Heart right ventricle (tissue), 16 donors: ENCODE measurements around the gene BEST3. TPM values are rescaled to one million over a fixed set of nuclear protein-coding genes. Genes with fewer than 3 reads are reported as not detected.

Experiments used
- ATAC-seq, 8 donors: fragments of 200-7000 bp; cut with Tn5 transposase; one replicate each; pipeline ENCODE4 v1.9.1; 2020; ENCODE audit warnings: mild to moderate bottlenecking in 8 of 8, moderate library complexity in 8 of 8, moderate number of reproducible peaks in 1 of 8
- DNase-seq, 2 donors: peaks; one replicate each; pipeline ENCODE4 v3.0.0-alpha.2; 2020
- H3K27ac ChIP-seq, 10 donors: fragments of 200-600 bp; sonication (generic) in 2 of 10; one replicate each; pipeline versions ENCODE4 v1.5.0 to v1.8.0; 2020 to 2022; ENCODE audit warnings: mild to moderate bottlenecking in 3 of 10
- H3K27me3 ChIP-seq, 7 donors: fragments of 200-600 bp; one replicate each; pipeline ENCODE4 v1.8.0; 2021 to 2022; ENCODE audit warnings: mild to moderate bottlenecking in 2 of 7
- H3K36me3 ChIP-seq, 9 donors: fragments of 200-600 bp; sonication (generic) in 1 of 9; one replicate each; pipeline versions ENCODE4 v1.5.0 to v1.8.0; 2020 to 2022; ENCODE audit warnings: mild to moderate bottlenecking in 2 of 9
- H3K4me1 ChIP-seq, 9 donors: fragments of 200-600 bp; sonication (generic) in 1 of 9; one replicate each; pipeline versions ENCODE4 v1.5.0 to v1.8.0; 2020 to 2022; ENCODE audit warnings: mild to moderate bottlenecking in 4 of 9
- H3K4me3 ChIP-seq, 10 donors: fragments of 200-600 bp; sonication (generic) in 2 of 10; one replicate each; pipeline versions ENCODE4 v1.5.0 to v1.8.0; 2020 to 2022; ENCODE audit warnings: mild to moderate bottlenecking in 7 of 10, moderate library complexity in 2 of 10
- H3K9me3 ChIP-seq, 11 donors: fragments of 200-600 bp in 10 of 11; sonication (generic) in 2 of 11; one replicate each; pipeline versions ENCODE4 v1.5.0 to v1.8.0; 2013 to 2022; ENCODE audit warnings: mild to moderate bottlenecking in 2 of 11, control low read depth in 1 of 11, moderate library complexity in 1 of 11
- WGBS, 2 donors: extraction: QIAGEN DNeasy Blood & Tissue Kit; methylation state at CpG; one replicate each; pipeline ENCODE4 v1.1.7; 2013; ENCODE audit warnings: inconsistent platforms in 1 of 2; 5-methylcytosine and 5-hydroxymethylcytosine counted together
- intact Hi-C, 10 donors: fragments of 100-400 bp; cut with DNase I; formaldehyde crosslinking; loops; one replicate each; pipeline versions ENCODE4 v1.11.1 to v1.14.2; 2022
- polyA plus RNA-seq, 2 donors: library from polyadenylated mRNA; stranded (reverse); fragments of 200-250 nt; gene quantifications; one replicate each; pipeline ENCODE4 v1.2.3, GENCODE V29; 2013
- total RNA-seq, 10 donors: library from RNA; stranded (reverse); fragmentation: NEBNext Ultra II Directional in 3 of 10; extraction: Animal tissue kit (Norgen Biotek cat#: 25700) in 3 of 10; gene quantifications; one replicate each; pipeline versions ENCODE4 v1.2.1 to v1.2.4, GENCODE V29; 2021 to 2023
- TF ChIP-seq, protein P1 (sequence below), 9 donors: fragments of 200-600 bp; sonication (generic) in 2 of 9; IDR thresholded peaks; one replicate each; pipeline versions ENCODE4 v1.5.0 to v1.8.0; 2021 to 2022; ENCODE audit warnings: antibody characterized with exemption in 9 of 9, mild to moderate bottlenecking in 5 of 9, moderate library complexity in 1 of 9
- donor health status: Arrhythmogenic right ventricular cardiomyopathy.
- donor health status: ischemic (EF 13 %, LVEDD 7.1; RV severe dilation, severe dysfunction).
- donor health status: healthy with polysubstance abuse.
- donor health status: DM: no; HTN: yes; CAD: no.
- donor health status: DM: no; HTN: no; CAD: no.
- donor health status: ischemic (EF 25% LVEDD 6.9; RV normal size, moderate dysfunction).
- donor health status: ischemic (EF 25% LVEDD 5.7; RV mildly dilated, moderate dysfunction).
- donor health status: healthy.
- donor health status: DM: yes; HTN: yes; CAD: no.
- donor health status: Ischemic cardiomyopathy.
- donor health status: ischemic (EF 35%, LVEDD 5.7; RV mildly dilated, moderate dysfunction).
- donor health status: nonischemic (EF 11% LVEDD 7.7; RV severe dilation, severe dysfunction).
- donor health status: DM: yes; HTN: yes; CAD: no.
- donor health status: PGD.
- donor health status: ischemic (EF 29% LVEDD 5.4; RV normal size, mild dysfunction).
- donor health status: nonischemic (EF 23%, LVEDD 6.1; RV moderate dilation, normal function).

The BEST3 gene
- total and polyA plus RNA-seq, 12 donors: 0.07 to 0.64 (median 0.35) TPM; not detected in 3

DNA sequence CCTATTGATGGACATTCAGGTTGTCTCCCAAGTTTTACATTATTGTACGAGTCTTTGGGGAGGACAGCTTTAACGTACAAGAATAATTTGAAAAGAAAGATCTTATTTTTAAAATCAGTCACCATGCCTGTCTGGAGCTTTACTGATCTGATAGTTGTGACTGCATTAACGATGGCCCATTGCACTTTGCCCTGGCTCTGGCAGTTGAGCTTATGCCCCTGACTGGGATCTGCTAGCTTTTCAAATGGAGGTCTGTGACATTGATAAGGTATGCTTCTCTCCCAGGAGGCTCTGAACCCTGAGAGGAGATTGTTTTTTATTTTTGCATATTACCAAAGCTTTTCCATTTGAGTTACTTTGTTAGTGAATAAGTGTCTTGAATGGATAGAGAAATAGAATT, 21.6 kb upstream of the BEST3 start:
- ATAC-seq: no peak
- no peak for DNase-seq
- Histone ChIP-seq H3K9me3 (peaks cover 0 to 14% (median 0%) of the 10 kb centered on the region in 11 donors), H3K36me3 (no peaks in the 10 kb centered on the region), H3K27me3 (no peaks in the 10 kb centered on the region), H3K4me1 (peaks cover 0 to 6% (median 0%) of the 10 kb centered on the region in 9 donors), H3K4me3 (no peak overlapping the region), H3K27ac (no peak overlapping the region)
- intact Hi-C loops: no loop called here
- 62 to 65% methylated on average over 3 of the region's 3 CpGs for WGBS, 2 donors
- TF ChIP-seq, protein P1, sequence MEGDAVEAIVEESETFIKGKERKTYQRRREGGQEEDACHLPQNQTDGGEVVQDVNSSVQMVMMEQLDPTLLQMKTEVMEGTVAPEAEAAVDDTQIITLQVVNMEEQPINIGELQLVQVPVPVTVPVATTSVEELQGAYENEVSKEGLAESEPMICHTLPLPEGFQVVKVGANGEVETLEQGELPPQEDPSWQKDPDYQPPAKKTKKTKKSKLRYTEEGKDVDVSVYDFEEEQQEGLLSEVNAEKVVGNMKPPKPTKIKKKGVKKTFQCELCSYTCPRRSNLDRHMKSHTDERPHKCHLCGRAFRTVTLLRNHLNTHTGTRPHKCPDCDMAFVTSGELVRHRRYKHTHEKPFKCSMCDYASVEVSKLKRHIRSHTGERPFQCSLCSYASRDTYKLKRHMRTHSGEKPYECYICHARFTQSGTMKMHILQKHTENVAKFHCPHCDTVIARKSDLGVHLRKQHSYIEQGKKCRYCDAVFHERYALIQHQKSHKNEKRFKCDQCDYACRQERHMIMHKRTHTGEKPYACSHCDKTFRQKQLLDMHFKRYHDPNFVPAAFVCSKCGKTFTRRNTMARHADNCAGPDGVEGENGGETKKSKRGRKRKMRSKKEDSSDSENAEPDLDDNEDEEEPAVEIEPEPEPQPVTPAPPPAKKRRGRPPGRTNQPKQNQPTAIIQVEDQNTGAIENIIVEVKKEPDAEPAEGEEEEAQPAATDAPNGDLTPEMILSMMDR (IDR thresholded peaks at IDR 0.05): no peak

DNA sequence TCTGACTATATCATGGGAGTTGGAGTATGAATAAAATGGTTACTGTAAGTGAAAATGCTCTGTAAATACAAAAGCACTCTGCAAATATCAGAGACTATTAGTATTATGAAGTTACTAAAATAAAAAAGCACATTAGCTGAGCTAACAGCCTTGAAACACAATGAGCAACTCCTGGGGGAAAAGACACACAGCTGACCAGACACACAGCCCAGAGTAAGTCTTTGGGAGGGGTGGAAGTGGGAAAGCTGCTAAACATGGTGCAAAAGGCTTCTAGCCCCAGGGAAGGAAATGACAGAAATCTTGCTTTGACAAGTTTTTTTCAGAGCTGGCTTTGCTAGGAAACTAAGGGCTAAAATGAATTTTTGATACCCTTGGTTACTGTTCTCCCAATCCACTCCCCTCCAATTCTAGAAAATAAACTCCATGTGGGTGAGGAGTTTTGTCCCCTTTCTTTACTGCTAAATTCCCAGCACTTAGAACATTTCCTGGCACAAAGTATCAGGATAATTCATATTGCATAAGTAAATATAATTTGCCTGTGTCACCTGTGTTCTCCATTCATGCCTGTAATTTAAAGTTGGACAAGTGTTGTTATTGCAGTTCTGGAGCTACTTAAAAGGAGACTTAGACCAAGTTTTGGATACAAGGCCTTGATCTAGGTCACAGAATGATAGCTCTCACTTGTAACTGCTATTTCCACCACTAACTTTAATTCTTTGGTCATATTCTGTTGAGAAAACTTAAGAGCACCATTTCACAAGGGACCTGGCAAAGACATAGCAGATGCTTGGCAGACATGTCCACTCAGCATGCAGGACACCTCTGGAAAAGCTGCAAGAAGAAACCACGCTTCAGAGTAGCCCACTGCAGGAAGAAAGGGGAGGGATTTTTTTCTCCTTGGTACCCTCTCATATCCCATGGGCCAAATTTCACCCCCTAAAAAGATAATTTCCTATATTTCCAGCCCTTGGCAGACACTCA, 20.5 kb upstream of the BEST3 start:
- H3K27ac ChIP-seq: no peak overlapping the region
- H3K9me3 ChIP-seq: peaks cover 0 to 11% (median 0%) of the 10 kb centered on the region in 11 donors
- no peak for DNase-seq
- no peak overlapping the region for H3K4me3 ChIP-seq
- no peaks in the 10 kb centered on the region for H3K36me3 ChIP-seq
- TF ChIP-seq, protein P1 (IDR thresholded peaks at IDR 0.05): no peak
- peak in 1 of 8 donors; percentile 47 for ATAC-seq
- no peaks in the 10 kb centered on the region for H3K27me3 ChIP-seq
- WGBS, 2 donors: 27 to 53% methylated on average over 1 of the region's 1 CpG
- intact Hi-C loops: no loop called here
- peaks cover 0 to 6% (median 0%) of the 10 kb centered on the region in 9 donors for H3K4me1 ChIP-seq

DNA sequence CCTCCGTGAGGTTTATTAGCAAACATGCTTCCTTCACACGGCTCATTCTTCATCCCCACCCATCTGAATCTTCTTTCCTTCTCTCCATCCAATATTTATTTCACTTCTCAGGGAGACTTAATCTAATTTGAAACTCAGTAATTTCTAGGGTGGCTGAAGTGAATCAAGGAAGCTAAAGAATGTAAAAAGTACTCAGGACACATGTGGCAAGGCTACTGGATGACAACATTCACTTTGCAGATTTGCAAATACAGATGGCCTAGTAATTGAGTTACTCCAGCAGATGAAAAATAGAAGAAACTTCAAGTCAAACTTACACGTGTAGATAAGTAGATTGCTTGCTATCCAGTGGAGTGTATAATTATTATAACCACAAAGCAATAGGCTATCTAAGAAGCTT, 15.4 kb upstream of the BEST3 start:
- no peak overlapping the region for H3K27ac ChIP-seq
- 82 to 84% methylated on average over 3 of the region's 3 CpGs for WGBS, 2 donors
- no peaks in the 10 kb centered on the region for H3K27me3 ChIP-seq
- no peaks in the 10 kb centered on the region for H3K9me3 ChIP-seq
- no peaks in the 10 kb centered on the region for H3K36me3 ChIP-seq
- TF ChIP-seq, protein P1 (IDR thresholded peaks at IDR 0.05): no peak
- DNase-seq (no peak), ATAC-seq (no peak)
- H3K4me1 ChIP-seq: no peaks in the 10 kb centered on the region
- H3K4me3 ChIP-seq: no peak overlapping the region
- intact Hi-C loops: no loop called here

- whole genome bisulfite sequencing, 2 donors: 94% methylated on average over 2 of the region's 2 CpGs
- TF ChIP-seq, protein P1 (IDR thresholded peaks at IDR 0.05): no peak
- intact Hi-C loops: no loop called here
Observed at GRCh38 chr12:69712826-69713225, 13.7 kb upstream of the BEST3 start.

More at GRCh38 chr12:69712826-69713225, 13.7 kb upstream of the BEST3 start:
- no peak overlapping the region for H3K27ac ChIP-seq
- no peak overlapping the region for H3K4me3 ChIP-seq
- no peaks in the 10 kb centered on the region for H3K4me1 ChIP-seq
- no peaks in the 10 kb centered on the region for H3K27me3 ChIP-seq
- peaks cover 0 to 10% (median 0%) of the 10 kb centered on the region in 11 donors for H3K9me3 ChIP-seq
- no peak for DNase-seq
- ATAC-seq: no peak
- H3K36me3 ChIP-seq: no peaks in the 10 kb centered on the region
